WTC11 (cell line): ENCODE results near the gene PITPNM1. TPM values are rescaled to one million over a fixed set of nuclear protein-coding genes. Genes with fewer than 3 reads are reported as not detected.
A peak's percentile ranks its signal among the peaks of the same experiment; 100 is the strongest.

Source experiments
- ELF4 ChIP-seq: sonication (generic); formaldehyde crosslinking; IDR thresholded peaks from 2 replicates; pipeline ENCODE4 v1.8.1; 2022; ENCODE audit warnings: low read depth, mild to moderate bottlenecking, moderate library complexity, missing genetic modification reagents
- GTF2I ChIP-seq: fragments of 250-450 bp; sonication (Bioruptor Pico); conservative IDR thresholded peaks from 2 replicates; pipeline ENCODE4 v1.4.0; 2021; ENCODE audit warnings: mild to moderate bottlenecking
- HMGA2 ChIP-seq: fragments of 250-450 bp; sonication (Bioruptor Pico); IDR thresholded peaks from 2 replicates; pipeline ENCODE4 v1.4.0; 2021; ENCODE audit warnings: mild to moderate bottlenecking, moderate library complexity
- IRF2 ChIP-seq: sonication (generic); formaldehyde crosslinking; IDR thresholded peaks from 2 replicates; pipeline ENCODE4 v1.8.0; 2022; ENCODE audit warnings: low read depth, missing genetic modification reagents, borderline replicate concordance
- NFYB ChIP-seq: sonication (generic); formaldehyde crosslinking; conservative IDR thresholded peaks from 2 replicates; pipeline ENCODE4 v1.8.0; 2022; ENCODE audit warnings: low read depth, missing genetic modification reagents
- NR3C1 ChIP-seq: sonication (generic); formaldehyde crosslinking; conservative IDR thresholded peaks from 2 replicates; pipeline ENCODE4 v1.8.1; 2023; ENCODE audit warnings: low read depth, mild to moderate bottlenecking, missing genetic modification reagents
- TEAD4 ChIP-seq: sonication (generic); formaldehyde crosslinking; IDR thresholded peaks from 2 replicates; pipeline ENCODE4 v1.8.0; 2022; ENCODE audit warnings: mild to moderate bottlenecking, missing genetic modification reagents
- ZNF121 ChIP-seq: sonication (generic); formaldehyde crosslinking; IDR thresholded peaks from 2 replicates; pipeline ENCODE4 v1.8.0; 2023; ENCODE audit warnings: missing genetic modification reagents
- ZNF219 ChIP-seq: sonication (generic); formaldehyde crosslinking; IDR thresholded peaks from 2 replicates; pipeline ENCODE4 v1.8.0; 2023; ENCODE audit warnings: missing genetic modification reagents, mild to moderate bottlenecking, borderline replicate concordance
- ZNF263 ChIP-seq: sonication (generic); formaldehyde crosslinking; IDR thresholded peaks from 2 replicates; pipeline ENCODE4 v1.8.1; 2022; ENCODE audit warnings: low read depth, mild to moderate bottlenecking, moderate library complexity, missing genetic modification reagents
- ZNF416 ChIP-seq: fragments of 250-450 bp; sonication (Bioruptor Pico); IDR thresholded peaks from 2 replicates; pipeline ENCODE4 v1.9.0; 2021; ENCODE audit warnings: mild to moderate bottlenecking, inconsistent platforms
- total RNA-seq: library from RNA; stranded (reverse); gene quantifications from 3 replicates; pipeline ENCODE4 v1.2.3, GENCODE V29; 2021
- TF ChIP-seq, protein P1 (sequence below): fragments of 250-450 bp; sonication (Bioruptor Pico); IDR thresholded peaks from 2 replicates; pipeline ENCODE4 v1.9.0; 2021; ENCODE audit warnings: mild to moderate bottlenecking
- TF ChIP-seq, protein P2 (sequence below): sonication (generic); formaldehyde crosslinking; IDR thresholded peaks from 2 replicates; pipeline ENCODE4 v1.8.1; 2023; ENCODE audit warnings: mild to moderate bottlenecking, missing genetic modification reagents
- TF ChIP-seq, protein P3 (sequence below): sonication (generic); formaldehyde crosslinking; IDR thresholded peaks from 2 replicates; pipeline ENCODE4 v1.8.0; 2022; ENCODE audit warnings: missing genetic modification reagents
- TF ChIP-seq, protein P4 (sequence below): sonication (generic); formaldehyde crosslinking; IDR thresholded peaks from 2 replicates; pipeline ENCODE4 v1.8.1; 2022; ENCODE audit warnings: mild to moderate bottlenecking, moderate library complexity, missing genetic modification reagents
- TF ChIP-seq, protein P5 (sequence below): sonication (generic); formaldehyde crosslinking; IDR thresholded peaks from 2 replicates; pipeline ENCODE4 v1.8.1; 2022; ENCODE audit warnings: low read depth, mild to moderate bottlenecking, moderate library complexity, missing genetic modification reagents, borderline replicate concordance
- TF ChIP-seq, protein P6 (sequence below): sonication (generic); formaldehyde crosslinking; IDR thresholded peaks from 2 replicates; pipeline ENCODE4 v1.8.1; 2022; ENCODE audit warnings: low read depth, missing genetic modification reagents, borderline replicate concordance
- TF ChIP-seq, protein P7 (sequence below): sonication (generic); formaldehyde crosslinking; IDR thresholded peaks from 2 replicates; pipeline ENCODE4 v1.8.0; 2022; ENCODE audit warnings: mild to moderate bottlenecking, missing genetic modification reagents
- TF ChIP-seq, protein P8 (sequence below): sonication (generic); formaldehyde crosslinking; IDR thresholded peaks from 2 replicates; pipeline ENCODE4 v1.8.0; 2023; ENCODE audit warnings: missing genetic modification reagents
- TF ChIP-seq, protein P9 (sequence below): sonication (generic); formaldehyde crosslinking; IDR thresholded peaks from 2 replicates; pipeline ENCODE4 v1.8.1; 2023; ENCODE audit warnings: mild to moderate bottlenecking, missing genetic modification reagents

Gene PITPNM1
- total RNA-seq, 1 experiment from 2014 or later, result 55.4 TPM

DNA sequence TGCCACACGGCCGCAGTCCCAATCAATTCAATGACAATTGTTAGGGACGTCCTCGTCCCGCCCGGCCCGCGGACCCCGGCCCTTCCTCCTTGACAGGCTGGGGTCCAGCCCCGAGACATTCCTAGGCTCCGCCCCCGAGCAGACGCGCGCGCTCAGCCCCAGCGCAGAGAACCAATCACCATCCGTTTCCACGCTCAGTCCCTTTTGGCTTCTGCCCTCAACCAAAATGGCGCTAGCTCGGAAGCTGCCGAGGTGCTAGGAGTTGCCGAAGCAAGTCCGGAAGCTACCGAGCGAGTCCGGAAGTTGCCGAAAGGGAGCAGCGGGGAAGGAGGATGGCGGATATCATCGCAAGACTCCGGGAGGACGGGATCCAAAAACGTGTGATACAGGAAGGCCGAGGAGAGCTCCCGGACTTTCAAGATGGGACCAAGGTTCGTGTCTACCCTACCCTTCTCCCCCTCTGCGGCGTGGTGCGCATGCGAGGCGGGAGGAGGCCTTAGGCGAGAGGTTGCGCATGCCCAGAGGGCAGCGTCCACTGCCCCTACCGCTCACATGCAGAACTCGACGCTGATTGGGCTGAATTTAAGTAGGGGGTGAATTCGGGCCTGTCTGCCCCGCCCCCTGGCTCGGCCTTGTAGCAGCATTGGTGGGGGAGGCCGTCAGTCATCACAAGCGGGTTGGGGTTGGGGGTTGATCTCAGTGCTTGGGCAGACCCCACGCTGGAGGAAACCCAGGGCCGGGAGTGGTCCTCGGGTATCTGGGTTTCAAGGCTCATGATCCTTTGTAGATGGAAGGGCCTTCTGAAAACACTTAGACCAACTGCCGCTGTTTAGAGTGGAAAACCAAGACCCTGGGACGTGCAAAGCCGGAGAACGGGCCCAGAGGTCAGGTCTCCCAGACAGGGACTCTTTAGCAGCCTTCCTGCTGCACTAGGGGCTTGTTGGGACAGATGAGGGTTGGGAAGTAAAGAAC, 22.1 kb downstream of the PITPNM1 start, which contains the start of gene AIP (continued):
- TF ChIP-seq, protein P1, sequence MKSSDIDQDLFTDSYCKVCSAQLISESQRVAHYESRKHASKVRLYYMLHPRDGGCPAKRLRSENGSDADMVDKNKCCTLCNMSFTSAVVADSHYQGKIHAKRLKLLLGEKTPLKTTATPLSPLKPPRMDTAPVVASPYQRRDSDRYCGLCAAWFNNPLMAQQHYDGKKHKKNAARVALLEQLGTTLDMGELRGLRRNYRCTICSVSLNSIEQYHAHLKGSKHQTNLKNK (CRISPR knock-in tag), result no peak
- TF ChIP-seq TEAD4 (peak; percentile 91), ZNF416 (CRISPR knock-in tag) (no peak), GTF2I (CRISPR knock-in tag) (no peak), ZNF219 (CRISPR knock-in tag) (peak; percentile 94), ZNF263 (CRISPR knock-in tag) (peak; percentile 72), HMGA2 (CRISPR knock-in tag) (no peak), NFYB (CRISPR knock-in tag) (peak; percentile 94), ELF4 (0 out of 2 replicates have a peak, but pooled peaks have one; percentile 81), IRF2 (CRISPR knock-in tag) (no peak), NR3C1 (CRISPR knock-in tag) (no peak), ZNF121 (CRISPR knock-in tag) (peak; percentile 81)
- TF ChIP-seq, protein P2, sequence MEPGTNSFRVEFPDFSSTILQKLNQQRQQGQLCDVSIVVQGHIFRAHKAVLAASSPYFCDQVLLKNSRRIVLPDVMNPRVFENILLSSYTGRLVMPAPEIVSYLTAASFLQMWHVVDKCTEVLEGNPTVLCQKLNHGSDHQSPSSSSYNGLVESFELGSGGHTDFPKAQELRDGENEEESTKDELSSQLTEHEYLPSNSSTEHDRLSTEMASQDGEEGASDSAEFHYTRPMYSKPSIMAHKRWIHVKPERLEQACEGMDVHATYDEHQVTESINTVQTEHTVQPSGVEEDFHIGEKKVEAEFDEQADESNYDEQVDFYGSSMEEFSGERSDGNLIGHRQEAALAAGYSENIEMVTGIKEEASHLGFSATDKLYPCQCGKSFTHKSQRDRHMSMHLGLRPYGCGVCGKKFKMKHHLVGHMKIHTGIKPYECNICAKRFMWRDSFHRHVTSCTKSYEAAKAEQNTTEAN, result peak; percentile 91
- TF ChIP-seq, protein P3, sequence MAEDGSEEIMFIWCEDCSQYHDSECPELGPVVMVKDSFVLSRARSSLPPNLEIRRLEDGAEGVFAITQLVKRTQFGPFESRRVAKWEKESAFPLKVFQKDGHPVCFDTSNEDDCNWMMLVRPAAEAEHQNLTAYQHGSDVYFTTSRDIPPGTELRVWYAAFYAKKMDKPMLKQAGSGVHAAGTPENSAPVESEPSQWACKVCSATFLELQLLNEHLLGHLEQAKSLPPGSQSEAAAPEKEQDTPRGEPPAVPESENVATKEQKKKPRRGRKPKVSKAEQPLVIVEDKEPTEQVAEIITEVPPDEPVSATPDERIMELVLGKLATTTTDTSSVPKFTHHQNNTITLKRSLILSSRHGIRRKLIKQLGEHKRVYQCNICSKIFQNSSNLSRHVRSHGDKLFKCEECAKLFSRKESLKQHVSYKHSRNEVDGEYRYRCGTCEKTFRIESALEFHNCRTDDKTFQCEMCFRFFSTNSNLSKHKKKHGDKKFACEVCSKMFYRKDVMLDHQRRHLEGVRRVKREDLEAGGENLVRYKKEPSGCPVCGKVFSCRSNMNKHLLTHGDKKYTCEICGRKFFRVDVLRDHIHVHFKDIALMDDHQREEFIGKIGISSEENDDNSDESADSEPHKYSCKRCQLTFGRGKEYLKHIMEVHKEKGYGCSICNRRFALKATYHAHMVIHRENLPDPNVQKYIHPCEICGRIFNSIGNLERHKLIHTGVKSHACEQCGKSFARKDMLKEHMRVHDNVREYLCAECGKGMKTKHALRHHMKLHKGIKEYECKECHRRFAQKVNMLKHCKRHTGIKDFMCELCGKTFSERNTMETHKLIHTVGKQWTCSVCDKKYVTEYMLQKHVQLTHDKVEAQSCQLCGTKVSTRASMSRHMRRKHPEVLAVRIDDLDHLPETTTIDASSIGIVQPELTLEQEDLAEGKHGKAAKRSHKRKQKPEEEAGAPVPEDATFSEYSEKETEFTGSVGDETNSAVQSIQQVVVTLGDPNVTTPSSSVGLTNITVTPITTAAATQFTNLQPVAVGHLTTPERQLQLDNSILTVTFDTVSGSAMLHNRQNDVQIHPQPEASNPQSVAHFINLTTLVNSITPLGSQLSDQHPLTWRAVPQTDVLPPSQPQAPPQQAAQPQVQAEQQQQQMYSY (CRISPR knock-in tag), result peak; percentile 73; the same call in 1 of the 2 replicates
- TF ChIP-seq, protein P4, sequence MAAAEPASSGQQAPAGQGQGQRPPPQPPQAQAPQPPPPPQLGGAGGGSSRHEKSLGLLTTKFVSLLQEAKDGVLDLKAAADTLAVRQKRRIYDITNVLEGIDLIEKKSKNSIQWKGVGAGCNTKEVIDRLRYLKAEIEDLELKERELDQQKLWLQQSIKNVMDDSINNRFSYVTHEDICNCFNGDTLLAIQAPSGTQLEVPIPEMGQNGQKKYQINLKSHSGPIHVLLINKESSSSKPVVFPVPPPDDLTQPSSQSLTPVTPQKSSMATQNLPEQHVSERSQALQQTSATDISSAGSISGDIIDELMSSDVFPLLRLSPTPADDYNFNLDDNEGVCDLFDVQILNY, result peak; percentile 96
- TF ChIP-seq, protein P5, sequence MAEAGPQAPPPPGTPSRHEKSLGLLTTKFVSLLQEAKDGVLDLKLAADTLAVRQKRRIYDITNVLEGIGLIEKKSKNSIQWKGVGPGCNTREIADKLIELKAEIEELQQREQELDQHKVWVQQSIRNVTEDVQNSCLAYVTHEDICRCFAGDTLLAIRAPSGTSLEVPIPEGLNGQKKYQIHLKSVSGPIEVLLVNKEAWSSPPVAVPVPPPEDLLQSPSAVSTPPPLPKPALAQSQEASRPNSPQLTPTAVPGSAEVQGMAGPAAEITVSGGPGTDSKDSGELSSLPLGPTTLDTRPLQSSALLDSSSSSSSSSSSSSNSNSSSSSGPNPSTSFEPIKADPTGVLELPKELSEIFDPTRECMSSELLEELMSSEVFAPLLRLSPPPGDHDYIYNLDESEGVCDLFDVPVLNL (CRISPR knock-in tag), result no peak
- TF ChIP-seq, protein P6, sequence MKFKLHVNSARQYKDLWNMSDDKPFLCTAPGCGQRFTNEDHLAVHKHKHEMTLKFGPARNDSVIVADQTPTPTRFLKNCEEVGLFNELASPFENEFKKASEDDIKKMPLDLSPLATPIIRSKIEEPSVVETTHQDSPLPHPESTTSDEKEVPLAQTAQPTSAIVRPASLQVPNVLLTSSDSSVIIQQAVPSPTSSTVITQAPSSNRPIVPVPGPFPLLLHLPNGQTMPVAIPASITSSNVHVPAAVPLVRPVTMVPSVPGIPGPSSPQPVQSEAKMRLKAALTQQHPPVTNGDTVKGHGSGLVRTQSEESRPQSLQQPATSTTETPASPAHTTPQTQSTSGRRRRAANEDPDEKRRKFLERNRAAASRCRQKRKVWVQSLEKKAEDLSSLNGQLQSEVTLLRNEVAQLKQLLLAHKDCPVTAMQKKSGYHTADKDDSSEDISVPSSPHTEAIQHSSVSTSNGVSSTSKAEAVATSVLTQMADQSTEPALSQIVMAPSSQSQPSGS (CRISPR knock-in tag), result peak; percentile 85; the same call in 1 of the 2 replicates
- TF ChIP-seq, protein P7, sequence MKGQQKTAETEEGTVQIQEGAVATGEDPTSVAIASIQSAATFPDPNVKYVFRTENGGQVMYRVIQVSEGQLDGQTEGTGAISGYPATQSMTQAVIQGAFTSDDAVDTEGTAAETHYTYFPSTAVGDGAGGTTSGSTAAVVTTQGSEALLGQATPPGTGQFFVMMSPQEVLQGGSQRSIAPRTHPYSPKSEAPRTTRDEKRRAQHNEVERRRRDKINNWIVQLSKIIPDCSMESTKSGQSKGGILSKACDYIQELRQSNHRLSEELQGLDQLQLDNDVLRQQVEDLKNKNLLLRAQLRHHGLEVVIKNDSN (CRISPR knock-in tag), result peak; percentile 86
- TF ChIP-seq, protein P8, sequence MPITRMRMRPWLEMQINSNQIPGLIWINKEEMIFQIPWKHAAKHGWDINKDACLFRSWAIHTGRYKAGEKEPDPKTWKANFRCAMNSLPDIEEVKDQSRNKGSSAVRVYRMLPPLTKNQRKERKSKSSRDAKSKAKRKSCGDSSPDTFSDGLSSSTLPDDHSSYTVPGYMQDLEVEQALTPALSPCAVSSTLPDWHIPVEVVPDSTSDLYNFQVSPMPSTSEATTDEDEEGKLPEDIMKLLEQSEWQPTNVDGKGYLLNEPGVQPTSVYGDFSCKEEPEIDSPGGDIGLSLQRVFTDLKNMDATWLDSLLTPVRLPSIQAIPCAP (CRISPR knock-in tag), result peak; percentile 98
- TF ChIP-seq, protein P9, sequence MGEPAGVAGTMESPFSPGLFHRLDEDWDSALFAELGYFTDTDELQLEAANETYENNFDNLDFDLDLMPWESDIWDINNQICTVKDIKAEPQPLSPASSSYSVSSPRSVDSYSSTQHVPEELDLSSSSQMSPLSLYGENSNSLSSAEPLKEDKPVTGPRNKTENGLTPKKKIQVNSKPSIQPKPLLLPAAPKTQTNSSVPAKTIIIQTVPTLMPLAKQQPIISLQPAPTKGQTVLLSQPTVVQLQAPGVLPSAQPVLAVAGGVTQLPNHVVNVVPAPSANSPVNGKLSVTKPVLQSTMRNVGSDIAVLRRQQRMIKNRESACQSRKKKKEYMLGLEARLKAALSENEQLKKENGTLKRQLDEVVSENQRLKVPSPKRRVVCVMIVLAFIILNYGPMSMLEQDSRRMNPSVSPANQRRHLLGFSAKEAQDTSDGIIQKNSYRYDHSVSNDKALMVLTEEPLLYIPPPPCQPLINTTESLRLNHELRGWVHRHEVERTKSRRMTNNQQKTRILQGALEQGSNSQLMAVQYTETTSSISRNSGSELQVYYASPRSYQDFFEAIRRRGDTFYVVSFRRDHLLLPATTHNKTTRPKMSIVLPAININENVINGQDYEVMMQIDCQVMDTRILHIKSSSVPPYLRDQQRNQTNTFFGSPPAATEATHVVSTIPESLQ (CRISPR knock-in tag), result no peak
- TF ChIP-seq, all 79 proteins: peak for 47
